Keratinocyte (primary cell): Measurements from ENCODE around the gene FAM156A. TPM values are rescaled to one million over a fixed set of nuclear protein-coding genes. Genes with fewer than 3 reads are reported as not detected.
"Not testable (repeated sequence)": the region's sequence is repeated elsewhere in the genome, so short reads cannot be mapped to it uniquely, and the experiment has no call there.

Experiments used
- DNase-seq: peaks from one replicate; pipeline ENCODE4 v3.0.0-alpha.2; 2011; ENCODE audit warnings: low read depth, missing footprints, low spot score
- FAIRE-seq: peaks from 2 replicates; lab custom pipeline; 2011; peaks lifted over from hg19 to GRCh38; lab: Jason Lieb, UNC
- H2AFZ ChIP-seq: 2 replicates; pipeline ENCODE4 v1.6.0; 2012; ENCODE audit warnings: low read length, control low read depth, inconsistent platforms; ENCODE audit not compliant: control insufficient read depth
- H3K27ac ChIP-seq: 2 replicates; pipeline ENCODE4 v1.5.1; 2011; ENCODE audit warnings: low read length; ENCODE audit not compliant: control insufficient read depth, insufficient read depth
- H3K27me3 ChIP-seq: 3 replicates; pipeline ENCODE4 v1.6.0; 2011; ENCODE audit warnings: low read length; ENCODE audit not compliant: control insufficient read depth, insufficient read depth; ENCODE audit errors: extremely low read depth
- H3K36me3 ChIP-seq, 2 experiments: 2 replicates in 1 of 2; 3 replicates in 1 of 2; pipeline ENCODE4 v1.5.1; 2011; ENCODE audit warnings: low read length in 2 of 2, mild to moderate bottlenecking in 1 of 2; ENCODE audit not compliant: control insufficient read depth in 2 of 2, insufficient read depth in 2 of 2; ENCODE audit errors: extremely low read depth in 1 of 2
- H3K4me1 ChIP-seq: 3 replicates; pipeline ENCODE4 v1.5.1; 2011; ENCODE audit warnings: low read length; ENCODE audit not compliant: control insufficient read depth, insufficient read depth; ENCODE audit errors: extremely low read depth
- H3K4me2 ChIP-seq: 3 replicates; pipeline ENCODE4 v1.6.0; 2011; ENCODE audit warnings: low read depth, low read length; ENCODE audit not compliant: control insufficient read depth, insufficient read depth; ENCODE audit errors: extremely low read depth
- H3K4me3 ChIP-seq, 3 experiments: fragments of 200-600 bp in 1 of 3; sonication (generic) in 1 of 3; 2 replicates in 2 of 3; 3 replicates in 1 of 3; pipeline ENCODE4 v1.5.1; 2011 to 2016; ENCODE audit warnings: low read length in 3 of 3, mild to moderate bottlenecking in 3 of 3, control low read depth in 2 of 3, inconsistent platforms in 1 of 3, low read depth in 1 of 3, mixed read lengths in 1 of 3, mixed run types in 1 of 3, moderate library complexity in 1 of 3; ENCODE audit not compliant: control insufficient read depth in 2 of 3, insufficient read depth in 2 of 3; ENCODE audit errors: extremely low read depth in 1 of 3
- H3K79me2 ChIP-seq: 2 replicates; pipeline ENCODE4 v1.6.0; 2012; ENCODE audit warnings: low read length; ENCODE audit not compliant: control insufficient read depth, insufficient read depth
- H3K9ac ChIP-seq: 3 replicates; pipeline ENCODE4 v1.6.0; 2011; ENCODE audit warnings: low read length; ENCODE audit not compliant: control insufficient read depth, insufficient read depth; ENCODE audit errors: extremely low read depth
- H3K9me1 ChIP-seq: 3 replicates; pipeline ENCODE4 v1.6.0; 2011; ENCODE audit warnings: low read length; ENCODE audit not compliant: control insufficient read depth, insufficient read depth; ENCODE audit errors: extremely low read depth
- H3K9me3 ChIP-seq: 2 replicates; pipeline ENCODE4 v1.5.1; 2012; ENCODE audit warnings: low read depth, low read length; ENCODE audit not compliant: control insufficient read depth
- H4K20me1 ChIP-seq: 3 replicates; pipeline ENCODE4 v1.6.0; 2011; ENCODE audit warnings: low read length; ENCODE audit not compliant: control insufficient read depth, insufficient read depth; ENCODE audit errors: extremely low read depth
- dilution Hi-C: fragments of 300-500 bp; cut with MboI; formaldehyde crosslinking; loops from one replicate; pipeline ENCODE4 v1.7.0; 2020; ENCODE audit warnings: low sequenced_read_pairs; ENCODE audit not compliant: extremely low pct_ligation_motif_present
- polyA plus RNA-seq, 5 experiments: library from polyadenylated mRNA; depleted of rRNA in 3 of 5; stranded (reverse) in 3 of 5; stranded (forward) in 1 of 5; unstranded in 1 of 5; fragments of >200 nt; gene quantifications; 1 replicate in 1 of 5; 2 replicates in 3 of 5; 3 replicates in 1 of 5; pipeline versions ENCODE4 v1.2.1 to v1.2.3, GENCODE V29; 2011 to 2012; ENCODE audit warnings: missing spikeins in 2 of 5, low read depth in 1 of 5, low replicate concordance in 1 of 5

FAM156A gene
- polyA plus RNA-seq, 1 donor (not counting 4 experiments of a cell fraction or from before 2014, with no cell fraction given) = 12.8 TPM

GRCh38 chrX:52966993-52967738, 8.8 kb upstream of the FAM156A start:
- H2AFZ ChIP-seq, H3K79me2 ChIP-seq, FAIRE-seq, H4K20me1 ChIP-seq, H3K9me1 ChIP-seq, dilution Hi-C loops, H3K9ac ChIP-seq, H3K27me3 ChIP-seq, DNase-seq, H3K4me3 ChIP-seq, H3K36me3 ChIP-seq, H3K4me1 ChIP-seq, H3K9me3 ChIP-seq, H3K27ac ChIP-seq, H3K4me2 ChIP-seq: not testable (repeated sequence)

DNA sequence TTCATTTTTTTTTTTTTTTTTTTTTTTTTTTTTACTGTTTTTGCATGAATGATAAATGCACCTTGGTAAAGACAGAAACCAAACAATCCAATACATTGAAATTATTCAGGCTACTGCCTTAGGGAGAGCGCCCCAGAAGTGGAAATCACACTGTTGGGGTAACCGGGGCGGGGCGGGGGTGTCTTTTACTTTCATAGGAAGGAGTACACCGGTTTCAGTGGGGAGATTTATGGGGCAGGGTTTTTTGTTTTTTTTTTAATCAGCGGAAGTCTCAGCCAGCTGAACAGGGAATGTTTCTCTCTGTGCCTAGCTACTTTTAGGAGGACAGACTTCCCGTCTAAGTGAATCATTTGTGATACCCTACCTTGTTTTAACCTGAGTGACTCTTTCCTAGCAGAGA, 643 bp upstream of the FAM156A start:
- H3K27me3 ChIP-seq, H3K9me1 ChIP-seq, H3K4me2 ChIP-seq, H3K4me3 ChIP-seq, H3K4me1 ChIP-seq, DNase-seq, H3K79me2 ChIP-seq, H3K36me3 ChIP-seq, FAIRE-seq, H3K27ac ChIP-seq, H2AFZ ChIP-seq, dilution Hi-C loops, H4K20me1 ChIP-seq, H3K9me3 ChIP-seq, H3K9ac ChIP-seq: not testable (repeated sequence)

DNA sequence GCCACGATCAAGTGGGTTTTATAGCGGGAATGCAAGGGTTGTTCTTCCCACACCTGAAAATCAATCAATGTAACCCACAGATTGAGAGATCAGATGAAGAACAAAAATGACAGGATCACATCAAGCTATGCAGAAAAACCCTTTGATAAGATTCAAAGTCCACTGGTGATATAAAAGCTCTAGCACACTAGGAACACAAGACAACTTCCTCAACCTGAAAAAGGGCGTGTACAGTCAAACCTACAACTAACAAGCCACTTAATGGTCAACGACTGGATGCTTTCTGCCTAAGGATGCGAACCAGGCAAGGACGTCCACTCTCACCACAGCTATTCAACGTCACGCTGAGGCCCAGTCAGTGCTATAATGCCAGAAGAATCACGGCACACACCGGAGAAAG, 8.4 kb downstream of the FAM156A start:
- dilution Hi-C loops, FAIRE-seq: not testable (repeated sequence)

DNA sequence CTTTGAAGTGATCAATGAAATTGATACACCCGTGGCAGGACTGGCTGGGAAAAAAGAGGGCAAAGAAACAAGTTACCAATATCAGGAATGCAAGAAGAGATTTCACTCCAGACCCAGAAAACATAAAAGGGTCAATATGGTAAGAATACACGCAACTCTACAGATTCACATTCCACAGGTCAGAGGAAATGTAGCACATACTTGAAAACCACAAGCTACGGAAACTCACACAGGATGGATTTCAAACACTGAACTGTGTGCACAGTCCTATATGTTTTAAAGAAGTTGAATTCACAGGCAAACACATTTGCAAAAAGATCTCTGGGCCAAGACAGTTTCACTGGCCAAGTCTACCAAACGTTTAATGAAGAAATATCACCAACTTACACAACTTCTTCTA, 9.0 kb downstream of the FAM156A start:
- H3K36me3 ChIP-seq, dilution Hi-C loops, FAIRE-seq, H3K79me2 ChIP-seq, H3K9me3 ChIP-seq, H3K4me3 ChIP-seq, H3K4me1 ChIP-seq, DNase-seq, H3K9me1 ChIP-seq, H3K9ac ChIP-seq, H2AFZ ChIP-seq, H4K20me1 ChIP-seq, H3K27ac ChIP-seq, H3K27me3 ChIP-seq, H3K4me2 ChIP-seq: not testable (repeated sequence)

More for the DNA sequence above, 8.4 kb downstream of the FAM156A start:
- H3K9me3 ChIP-seq, H3K9ac ChIP-seq, H3K27me3 ChIP-seq, H3K4me2 ChIP-seq, H3K36me3 ChIP-seq, H3K4me3 ChIP-seq, H3K4me1 ChIP-seq, H3K9me1 ChIP-seq, H2AFZ ChIP-seq, DNase-seq, H3K27ac ChIP-seq, H4K20me1 ChIP-seq, H3K79me2 ChIP-seq: not testable (repeated sequence)

GRCh38 chrX:52948265-52948664, 10.1 kb downstream of the FAM156A start:
- H4K20me1 ChIP-seq, H3K4me2 ChIP-seq, H3K27me3 ChIP-seq, dilution Hi-C loops, H3K9ac ChIP-seq, H2AFZ ChIP-seq, H3K36me3 ChIP-seq, H3K9me1 ChIP-seq, H3K79me2 ChIP-seq, H3K4me3 ChIP-seq, H3K9me3 ChIP-seq, FAIRE-seq, DNase-seq, H3K27ac ChIP-seq, H3K4me1 ChIP-seq: not testable (repeated sequence)
